SJSA1 (cell line): ENCODE measurements around the gene LRP1. TPM values are rescaled to one million over a fixed set of nuclear protein-coding genes. Genes with fewer than 3 reads are reported as not detected.

Experiments used
- DNase-seq, 2 experiments: peaks; one replicate each; pipeline ENCODE4 v3.0.0-alpha.2; 2015 to 2020; ENCODE audit warnings: low spot score in 2 of 2, low read depth in 1 of 2
- H3K27ac ChIP-seq: fragments of 250-450 bp; sonication (Bioruptor Pico); 2 replicates; pipeline ENCODE4 v1.5.1; 2020; ENCODE audit warnings: mild to moderate bottlenecking, moderate library complexity
- H3K27me3 ChIP-seq: fragments of 250-450 bp; sonication (Bioruptor Pico); replicated peaks from 2 replicates; pipeline ENCODE4 v1.5.1; 2020; ENCODE audit warnings: mild to moderate bottlenecking, moderate library complexity
- H3K36me3 ChIP-seq: fragments of 250-450 bp; sonication (Bioruptor Pico); 2 replicates; pipeline ENCODE4 v1.5.1; 2020; ENCODE audit warnings: mild to moderate bottlenecking
- H3K4me1 ChIP-seq: fragments of 250-450 bp; sonication (Bioruptor Pico); replicated peaks from 2 replicates; pipeline ENCODE4 v1.6.1; 2021; ENCODE audit warnings: mild to moderate bottlenecking
- H3K4me3 ChIP-seq: fragments of 250-450 bp; sonication (Bioruptor Pico); 2 replicates; pipeline ENCODE4 v1.5.1; 2020; ENCODE audit warnings: mild to moderate bottlenecking
- H3K9me3 ChIP-seq: fragments of 250-450 bp; sonication (Bioruptor Pico); replicated peaks from 2 replicates; pipeline ENCODE4 v1.5.1; 2020; ENCODE audit warnings: mild to moderate bottlenecking
- total RNA-seq: library from RNA; depleted of rRNA; stranded (reverse); fragments of >200 nt; shearing (Covaris generic); gene quantifications from 2 replicates; pipeline ENCODE4 v1.2.3, GENCODE V29; 2014

Gene LRP1
- total RNA-seq, 1 experiment from 2014 or later = 33.3 TPM

DNA sequence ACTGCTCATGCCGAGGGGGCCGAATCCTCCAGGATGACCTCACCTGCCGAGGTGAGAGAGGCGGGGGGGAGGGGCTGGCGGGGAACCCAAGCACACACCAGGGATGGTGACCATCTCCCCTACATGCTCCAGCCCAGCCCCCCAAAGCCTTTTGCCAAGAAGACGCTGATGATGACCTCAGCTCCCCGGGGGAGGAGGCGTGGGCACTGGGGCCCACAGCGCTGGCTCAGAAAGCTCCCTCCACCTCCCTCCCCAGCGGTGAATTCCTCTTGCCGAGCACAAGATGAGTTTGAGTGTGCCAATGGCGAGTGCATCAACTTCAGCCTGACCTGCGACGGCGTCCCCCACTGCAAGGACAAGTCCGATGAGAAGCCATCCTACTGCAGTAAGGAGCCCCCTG is 64.6 kb downstream of the LRP1 start:
- H3K27ac ChIP-seq = no peak overlapping the region
- no peaks in the 10 kb centered on the region for H3K4me1 ChIP-seq
- no peak overlapping the region for H3K4me3 ChIP-seq
- no peaks in the 10 kb centered on the region for H3K27me3 ChIP-seq
- no peaks in the 10 kb centered on the region for H3K9me3 ChIP-seq
- DNase-seq = no peak
- peaks cover 95% of the 10 kb centered on the region for H3K36me3 ChIP-seq

- DNase-seq = no peak
- no peaks in the 10 kb centered on the region for H3K4me1 ChIP-seq
- H3K27me3 ChIP-seq = no peaks in the 10 kb centered on the region
- H3K4me3 ChIP-seq = no peak overlapping the region
- no peaks in the 10 kb centered on the region for H3K9me3 ChIP-seq
- no peak overlapping the region for H3K27ac ChIP-seq
- peaks cover 95% of the 10 kb centered on the region for H3K36me3 ChIP-seq
These were observed 65.5 kb downstream of the LRP1 start for GRCh38 chr12:57193706-57194245.

DNA sequence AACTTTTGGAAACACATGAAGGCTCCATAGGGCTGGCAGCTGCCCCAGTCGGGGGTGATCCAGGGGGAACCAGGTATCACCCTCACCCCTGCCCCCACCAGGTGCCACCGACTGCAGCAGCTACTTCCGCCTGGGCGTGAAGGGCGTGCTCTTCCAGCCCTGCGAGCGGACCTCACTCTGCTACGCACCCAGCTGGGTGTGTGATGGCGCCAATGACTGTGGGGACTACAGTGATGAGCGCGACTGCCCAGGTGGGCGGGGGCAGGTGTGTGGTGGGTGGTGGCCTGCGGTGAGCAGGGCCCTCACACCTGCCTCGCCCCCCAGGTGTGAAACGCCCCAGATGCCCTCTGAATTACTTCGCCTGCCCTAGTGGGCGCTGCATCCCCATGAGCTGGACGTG is 66.0 kb downstream of the LRP1 start:
- no peak for DNase-seq
- Histone ChIP-seq H3K27ac (no peak overlapping the region), H3K4me3 (no peak overlapping the region), H3K36me3 (peaks cover 97% of the 10 kb centered on the region), H3K4me1 (no peaks in the 10 kb centered on the region), H3K27me3 (no peaks in the 10 kb centered on the region), H3K9me3 (no peaks in the 10 kb centered on the region)

- Histone ChIP-seq H3K4me3 (no peak overlapping the region), H3K9me3 (no peaks in the 10 kb centered on the region), H3K27ac (no peak overlapping the region)
These were observed 66.9 kb downstream of the LRP1 start for GRCh38 chr12:57195186-57195585.

GRCh38 chr12:57195611-57196371 is 67.5 kb downstream of the LRP1 start:
- Histone ChIP-seq H3K9me3 (no peaks in the 10 kb centered on the region), H3K27ac (no peak overlapping the region), H3K27me3 (no peaks in the 10 kb centered on the region), H3K36me3 (peaks cover 90% of the 10 kb centered on the region), H3K4me1 (no peaks in the 10 kb centered on the region), H3K4me3 (no peak overlapping the region)
- no peak for DNase-seq

More at GRCh38 chr12:57195186-57195585, 66.9 kb downstream of the LRP1 start:
- DNase-seq = no peak
- Histone ChIP-seq H3K27me3 (no peaks in the 10 kb centered on the region), H3K4me1 (no peaks in the 10 kb centered on the region), H3K36me3 (peaks cover 96% of the 10 kb centered on the region)

- Histone ChIP-seq H3K27ac (no peak overlapping the region), H3K27me3 (no peaks in the 10 kb centered on the region), H3K9me3 (no peaks in the 10 kb centered on the region), H3K36me3 (peaks cover 86% of the 10 kb centered on the region), H3K4me3 (no peak overlapping the region), H3K4me1 (no peaks in the 10 kb centered on the region)
- DNase-seq = no peak
These were observed 68.2 kb downstream of the LRP1 start for GRCh38 chr12:57196439-57196838.

DNA sequence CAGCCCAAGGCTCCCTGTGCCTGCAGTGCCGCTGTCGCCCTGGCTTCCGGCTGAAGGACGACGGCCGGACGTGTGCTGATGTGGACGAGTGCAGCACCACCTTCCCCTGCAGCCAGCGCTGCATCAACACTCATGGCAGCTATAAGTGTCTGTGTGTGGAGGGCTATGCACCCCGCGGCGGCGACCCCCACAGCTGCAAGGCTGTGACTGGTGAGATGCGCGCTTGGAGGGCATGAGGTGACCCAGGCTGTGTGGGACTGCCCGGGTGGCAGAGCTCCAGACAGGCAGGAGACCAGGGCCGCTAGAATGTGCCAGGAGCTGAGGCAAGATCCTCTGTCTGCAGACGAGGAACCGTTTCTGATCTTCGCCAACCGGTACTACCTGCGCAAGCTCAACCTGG is 68.7 kb downstream of the LRP1 start:
- no peak for DNase-seq

GRCh38 chr12:57198329-57198728 is 70.0 kb downstream of the LRP1 start:
- DNase-seq = no peak
- Histone ChIP-seq H3K36me3 (peaks cover 86% of the 10 kb centered on the region), H3K27ac (no peak overlapping the region), H3K27me3 (no peaks in the 10 kb centered on the region), H3K4me3 (no peak overlapping the region), H3K4me1 (no peaks in the 10 kb centered on the region), H3K9me3 (no peaks in the 10 kb centered on the region)

More for the DNA sequence above, 68.7 kb downstream of the LRP1 start:
- H3K4me1 ChIP-seq = no peaks in the 10 kb centered on the region
- no peaks in the 10 kb centered on the region for H3K27me3 ChIP-seq
- H3K36me3 ChIP-seq = peaks cover 88% of the 10 kb centered on the region
- H3K27ac ChIP-seq = no peak overlapping the region
- no peaks in the 10 kb centered on the region for H3K9me3 ChIP-seq
- no peak overlapping the region for H3K4me3 ChIP-seq

- Histone ChIP-seq H3K9me3 (no peaks in the 10 kb centered on the region), H3K27me3 (no peaks in the 10 kb centered on the region), H3K36me3 (peaks cover 86% of the 10 kb centered on the region), H3K4me3 (no peak overlapping the region), H3K4me1 (no peaks in the 10 kb centered on the region), H3K27ac (no peak overlapping the region)
- no peak for DNase-seq
These were observed 70.9 kb downstream of the LRP1 start for GRCh38 chr12:57199191-57199590.

GRCh38 chr12:57200497-57200896 is 72.2 kb downstream of the LRP1 start:
- Histone ChIP-seq H3K27me3 (no peaks in the 10 kb centered on the region), H3K27ac (no peak overlapping the region), H3K9me3 (no peaks in the 10 kb centered on the region), H3K36me3 (peaks cover 84% of the 10 kb centered on the region), H3K4me3 (no peak overlapping the region), H3K4me1 (no peaks in the 10 kb centered on the region)
- no peak for DNase-seq

DNA sequence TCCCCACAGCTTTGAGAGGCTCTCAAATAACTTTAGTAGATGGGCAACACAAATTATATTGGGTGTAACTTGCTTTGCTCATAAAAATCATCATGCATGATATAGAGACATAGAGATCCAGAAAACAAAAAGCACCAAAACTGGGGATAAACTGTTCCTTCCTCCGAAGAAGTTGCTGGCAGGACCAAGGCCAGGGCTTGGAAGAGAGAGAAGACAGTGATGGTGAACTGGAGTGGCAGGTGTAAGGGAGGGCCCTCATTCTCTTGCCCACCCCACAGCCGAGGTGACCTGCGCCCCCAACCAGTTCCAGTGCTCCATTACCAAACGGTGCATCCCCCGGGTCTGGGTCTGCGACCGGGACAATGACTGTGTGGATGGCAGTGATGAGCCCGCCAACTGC is 72.9 kb downstream of the LRP1 start:
- no peaks in the 10 kb centered on the region for H3K4me1 ChIP-seq
- H3K36me3 ChIP-seq = peaks cover 84% of the 10 kb centered on the region
- no peak overlapping the region for H3K27ac ChIP-seq
- DNase-seq = no peak
- H3K27me3 ChIP-seq = no peaks in the 10 kb centered on the region
- H3K4me3 ChIP-seq = no peak overlapping the region
- no peaks in the 10 kb centered on the region for H3K9me3 ChIP-seq

- H3K27me3 ChIP-seq = no peaks in the 10 kb centered on the region
- DNase-seq = no peak
- no peak overlapping the region for H3K27ac ChIP-seq
- H3K36me3 ChIP-seq = peaks cover 84% of the 10 kb centered on the region
- no peaks in the 10 kb centered on the region for H3K4me1 ChIP-seq
- H3K9me3 ChIP-seq = no peaks in the 10 kb centered on the region
- H3K4me3 ChIP-seq = no peak overlapping the region
These were observed 73.3 kb downstream of the LRP1 start for GRCh38 chr12:57201631-57202030.

GRCh38 chr12:57202321-57202720 is 74.0 kb downstream of the LRP1 start:
- no peak for DNase-seq
- no peak overlapping the region for H3K27ac ChIP-seq
- H3K4me1 ChIP-seq = no peaks in the 10 kb centered on the region
- H3K9me3 ChIP-seq = no peaks in the 10 kb centered on the region
- no peak overlapping the region for H3K4me3 ChIP-seq
- peaks cover 80% of the 10 kb centered on the region for H3K36me3 ChIP-seq
- H3K27me3 ChIP-seq = no peaks in the 10 kb centered on the region

DNA sequence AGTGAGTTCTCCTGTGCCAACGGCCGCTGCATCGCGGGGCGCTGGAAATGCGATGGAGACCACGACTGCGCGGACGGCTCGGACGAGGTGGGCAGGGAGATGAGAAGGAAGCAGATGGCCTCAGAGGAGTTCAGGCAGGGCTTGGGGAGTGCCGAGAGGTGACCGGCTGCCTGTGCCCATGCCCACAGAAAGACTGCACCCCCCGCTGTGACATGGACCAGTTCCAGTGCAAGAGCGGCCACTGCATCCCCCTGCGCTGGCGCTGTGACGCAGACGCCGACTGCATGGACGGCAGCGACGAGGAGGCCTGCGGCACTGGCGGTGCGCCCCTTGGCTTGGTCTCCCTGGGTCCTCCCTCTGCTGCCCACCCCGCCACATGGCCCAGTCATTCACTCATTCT is 74.9 kb downstream of the LRP1 start:
- Histone ChIP-seq H3K4me1 (no peaks in the 10 kb centered on the region), H3K27ac (no peak overlapping the region), H3K36me3 (peaks cover 78% of the 10 kb centered on the region), H3K4me3 (no peak overlapping the region), H3K27me3 (no peaks in the 10 kb centered on the region), H3K9me3 (no peaks in the 10 kb centered on the region)
- no peak for DNase-seq
